Osteocyte (in vitro differentiated cells): ENCODE data around the gene PLEKHO2. TPM values are rescaled to one million over a fixed set of nuclear protein-coding genes. Genes with fewer than 3 reads are reported as not detected.
A peak's percentile ranks its signal among the peaks of the same experiment; 100 is the strongest.

ENCODE experiments used
- DNase-seq: peaks from one replicate; pipeline ENCODE4 v3.0.0; 2021; ENCODE audit warnings: mixed read lengths; ENCODE audit not compliant: unreplicated experiment; ENCODE audit errors: extremely low spot score
- H3K27ac Mint-ChIP-seq: one replicate; pipeline ENCODE4 v1.8.0; 2021; ENCODE audit warnings: mild to moderate bottlenecking, mixed read lengths; ENCODE audit not compliant: unreplicated experiment
- H3K27me3 Mint-ChIP-seq: one replicate; pipeline ENCODE4 v1.8.0; 2021; ENCODE audit warnings: mixed read lengths; ENCODE audit not compliant: unreplicated experiment
- H3K36me3 Mint-ChIP-seq: one replicate; pipeline ENCODE4 v1.8.0; 2021; ENCODE audit warnings: mixed read lengths; ENCODE audit not compliant: unreplicated experiment
- H3K4me1 Mint-ChIP-seq: one replicate; pipeline ENCODE4 v1.8.0; 2021; ENCODE audit warnings: mixed read lengths; ENCODE audit not compliant: unreplicated experiment
- H3K4me3 Mint-ChIP-seq: one replicate; pipeline ENCODE4 v1.8.0; 2021; ENCODE audit warnings: mild to moderate bottlenecking, moderate library complexity, mixed read lengths; ENCODE audit not compliant: unreplicated experiment
- H3K9me3 Mint-ChIP-seq: one replicate; pipeline ENCODE4 v1.8.0; 2021; ENCODE audit warnings: mixed read lengths; ENCODE audit not compliant: unreplicated experiment
- CTCF ChIP-seq: fragments of 200-600 bp; sonication (generic); IDR thresholded peaks from 2 replicates; pipeline ENCODE4 v1.5.0; 2021; ENCODE audit warnings: antibody characterized with exemption, mild to moderate bottlenecking, moderate library complexity
- total RNA-seq: library from RNA; stranded (reverse); gene quantifications from 2 replicates; pipeline ENCODE4 v1.2.1, GENCODE V29; 2021

The PLEKHO2 gene
- total RNA-seq, 1 donor from 2014 or later: 24.5 TPM

- Mint-ChIP-seq H3K9me3 (no peaks in the 10 kb centered on the region), H3K4me3 (no peak overlapping the region), H3K36me3 (peaks cover 18% of the 10 kb centered on the region), H3K4me1 (peaks cover 76% of the 10 kb centered on the region), H3K27ac (peak overlapping the region; percentile 68), H3K27me3 (no peaks in the 10 kb centered on the region)
- no peak for DNase-seq
- no peak for TF ChIP-seq CTCF
Observed at GRCh38 chr15:64854526-64854925, 12.8 kb downstream of the PLEKHO2 start.

GRCh38 chr15:64855205-64855975 lies 13.7 kb downstream of the PLEKHO2 start:
- no peak for TF ChIP-seq CTCF

GRCh38 chr15:64856429-64857145 lies 14.9 kb downstream of the PLEKHO2 start:
- H3K36me3 Mint-ChIP-seq: peaks cover 15% of the 10 kb centered on the region
- H3K9me3 Mint-ChIP-seq: no peaks in the 10 kb centered on the region
- no peak for TF ChIP-seq CTCF

More at GRCh38 chr15:64855205-64855975, 13.7 kb downstream of the PLEKHO2 start:
- Mint-ChIP-seq H3K36me3 (peaks cover 18% of the 10 kb centered on the region), H3K4me3 (no peak overlapping the region), H3K4me1 (peaks cover 76% of the 10 kb centered on the region), H3K9me3 (no peaks in the 10 kb centered on the region), H3K27ac (peak overlapping the region; percentile 68), H3K27me3 (no peaks in the 10 kb centered on the region)
- DNase-seq: no peak

GRCh38 chr15:64857421-64857820 lies 15.7 kb downstream of the PLEKHO2 start:
- Mint-ChIP-seq H3K36me3 (peaks cover 17% of the 10 kb centered on the region), H3K4me1 (peaks cover 59% of the 10 kb centered on the region), H3K27me3 (no peaks in the 10 kb centered on the region), H3K27ac (peak overlapping the region; percentile 88), H3K9me3 (no peaks in the 10 kb centered on the region), H3K4me3 (no peak overlapping the region)
- no peak for TF ChIP-seq CTCF
- no peak for DNase-seq

More at GRCh38 chr15:64856429-64857145, 14.9 kb downstream of the PLEKHO2 start:
- peak overlapping the region; percentile 42 for H3K4me3 Mint-ChIP-seq
- H3K27ac Mint-ChIP-seq: peak overlapping the region; percentile 88
- no peak for DNase-seq
- peaks cover 64% of the 10 kb centered on the region for H3K4me1 Mint-ChIP-seq
- H3K27me3 Mint-ChIP-seq: no peaks in the 10 kb centered on the region

- Mint-ChIP-seq H3K4me1 (peaks cover 60% of the 10 kb centered on the region), H3K27ac (peak overlapping the region; percentile 88)
Observed at GRCh38 chr15:64858021-64858575, 16.4 kb downstream of the PLEKHO2 start.

More at GRCh38 chr15:64858021-64858575, 16.4 kb downstream of the PLEKHO2 start:
- no peak overlapping the region for H3K4me3 Mint-ChIP-seq
- no peak for TF ChIP-seq CTCF
- H3K9me3 Mint-ChIP-seq: no peaks in the 10 kb centered on the region
- H3K36me3 Mint-ChIP-seq: peaks cover 17% of the 10 kb centered on the region
- H3K27me3 Mint-ChIP-seq: no peaks in the 10 kb centered on the region
- DNase-seq: no peak
